Measurements from ENCODE around the gene SPECC1L. TPM values are rescaled to one million over a fixed set of nuclear protein-coding genes. Genes with fewer than 3 reads are reported as not detected.
"Not testable (repeated sequence)": the region's sequence is repeated elsewhere in the genome, so short reads cannot be mapped to it uniquely, and the experiment has no call there.

The SPECC1L gene
- total RNA-seq, 1 donor from 2014 or later, result 29.9 TPM

GRCh38 chr22:24264329-24264896 is 6.2 kb upstream of the SPECC1L start:
- H3K27me3 ChIP-seq (ENCODE audit: control insufficient read depth, insufficient read depth, low read length); H3K36me3 ChIP-seq (ENCODE audit: control insufficient read depth, insufficient read depth, low read length); DNase-seq (ENCODE audit: low read depth); H3K4me3 ChIP-seq (ENCODE audit: low read depth, low read length): not testable (repeated sequence)

GRCh38 chr22:24265734-24266133 is 4.9 kb upstream of the SPECC1L start:
- TF ChIP-seq, protein P1, sequence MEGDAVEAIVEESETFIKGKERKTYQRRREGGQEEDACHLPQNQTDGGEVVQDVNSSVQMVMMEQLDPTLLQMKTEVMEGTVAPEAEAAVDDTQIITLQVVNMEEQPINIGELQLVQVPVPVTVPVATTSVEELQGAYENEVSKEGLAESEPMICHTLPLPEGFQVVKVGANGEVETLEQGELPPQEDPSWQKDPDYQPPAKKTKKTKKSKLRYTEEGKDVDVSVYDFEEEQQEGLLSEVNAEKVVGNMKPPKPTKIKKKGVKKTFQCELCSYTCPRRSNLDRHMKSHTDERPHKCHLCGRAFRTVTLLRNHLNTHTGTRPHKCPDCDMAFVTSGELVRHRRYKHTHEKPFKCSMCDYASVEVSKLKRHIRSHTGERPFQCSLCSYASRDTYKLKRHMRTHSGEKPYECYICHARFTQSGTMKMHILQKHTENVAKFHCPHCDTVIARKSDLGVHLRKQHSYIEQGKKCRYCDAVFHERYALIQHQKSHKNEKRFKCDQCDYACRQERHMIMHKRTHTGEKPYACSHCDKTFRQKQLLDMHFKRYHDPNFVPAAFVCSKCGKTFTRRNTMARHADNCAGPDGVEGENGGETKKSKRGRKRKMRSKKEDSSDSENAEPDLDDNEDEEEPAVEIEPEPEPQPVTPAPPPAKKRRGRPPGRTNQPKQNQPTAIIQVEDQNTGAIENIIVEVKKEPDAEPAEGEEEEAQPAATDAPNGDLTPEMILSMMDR (IDR thresholded peaks at IDR 0.05; ENCODE audit: insufficient read depth, low read length, poor library complexity, severe bottlenecking), result no peak
- no peaks in the 10 kb centered on the region for H3K27me3 ChIP-seq (ENCODE audit: control insufficient read depth, insufficient read depth, low read length)
- H3K4me3 ChIP-seq (ENCODE audit: low read depth, low read length), result no peak overlapping the region
- no peak for DNase-seq (ENCODE audit: low read depth)
- H3K36me3 ChIP-seq (ENCODE audit: control insufficient read depth, insufficient read depth, low read length), result no peaks in the 10 kb centered on the region

DNA sequence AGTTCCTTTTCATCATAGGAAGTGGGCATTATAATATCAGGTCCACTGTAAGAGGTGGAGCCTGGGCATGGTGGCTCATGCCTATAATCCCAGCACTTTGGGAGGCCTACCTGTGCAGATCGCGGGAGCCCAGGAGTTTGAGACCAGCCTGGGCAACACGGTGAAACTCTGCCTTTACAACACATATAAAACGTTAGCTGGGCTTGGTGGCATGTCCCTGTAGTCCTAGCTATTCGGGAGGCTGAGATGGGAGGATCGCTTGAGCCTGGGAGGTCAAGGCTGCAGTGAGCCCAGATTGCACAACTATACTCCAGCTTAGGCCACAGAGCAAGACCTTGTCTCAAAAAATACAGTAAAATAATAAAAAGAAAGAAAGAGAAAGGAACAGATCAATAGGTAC is 4.1 kb upstream of the SPECC1L start:
- DNase-seq (ENCODE audit: low read depth); H3K4me3 ChIP-seq (ENCODE audit: low read depth, low read length); H3K27me3 ChIP-seq (ENCODE audit: control insufficient read depth, insufficient read depth, low read length); H3K36me3 ChIP-seq (ENCODE audit: control insufficient read depth, insufficient read depth, low read length): not testable (repeated sequence)

- TF ChIP-seq, protein P1 (IDR thresholded peaks at IDR 0.05; ENCODE audit: insufficient read depth, low read length, poor library complexity, severe bottlenecking), result no peak
- peak overlapping the region; percentile 77 for H3K4me3 ChIP-seq (ENCODE audit: low read depth, low read length)
- DNase-seq (ENCODE audit: low read depth), result no peak
- H3K36me3 ChIP-seq (ENCODE audit: control insufficient read depth, insufficient read depth, low read length), result no peaks in the 10 kb centered on the region
- no peaks in the 10 kb centered on the region for H3K27me3 ChIP-seq (ENCODE audit: control insufficient read depth, insufficient read depth, low read length)
Measured at GRCh38 chr22:24271386-24271854, 789 bp downstream of the SPECC1L start.

GRCh38 chr22:24273031-24273430 is 2.4 kb downstream of the SPECC1L start:
- H3K27me3 ChIP-seq (ENCODE audit: control insufficient read depth, insufficient read depth, low read length); H3K36me3 ChIP-seq (ENCODE audit: control insufficient read depth, insufficient read depth, low read length); H3K4me3 ChIP-seq (ENCODE audit: low read depth, low read length); DNase-seq (ENCODE audit: low read depth): not testable (repeated sequence)

- H3K36me3 ChIP-seq (ENCODE audit: control insufficient read depth, insufficient read depth, low read length); H3K27me3 ChIP-seq (ENCODE audit: control insufficient read depth, insufficient read depth, low read length); DNase-seq (ENCODE audit: low read depth); H3K4me3 ChIP-seq (ENCODE audit: low read depth, low read length): not testable (repeated sequence)
Measured at GRCh38 chr22:24273906-24274305, 3.3 kb downstream of the SPECC1L start.

GRCh38 chr22:24274696-24275405 is 4.2 kb downstream of the SPECC1L start:
- H3K27me3 ChIP-seq (ENCODE audit: control insufficient read depth, insufficient read depth, low read length); DNase-seq (ENCODE audit: low read depth); H3K36me3 ChIP-seq (ENCODE audit: control insufficient read depth, insufficient read depth, low read length); H3K4me3 ChIP-seq (ENCODE audit: low read depth, low read length): not testable (repeated sequence)

DNA sequence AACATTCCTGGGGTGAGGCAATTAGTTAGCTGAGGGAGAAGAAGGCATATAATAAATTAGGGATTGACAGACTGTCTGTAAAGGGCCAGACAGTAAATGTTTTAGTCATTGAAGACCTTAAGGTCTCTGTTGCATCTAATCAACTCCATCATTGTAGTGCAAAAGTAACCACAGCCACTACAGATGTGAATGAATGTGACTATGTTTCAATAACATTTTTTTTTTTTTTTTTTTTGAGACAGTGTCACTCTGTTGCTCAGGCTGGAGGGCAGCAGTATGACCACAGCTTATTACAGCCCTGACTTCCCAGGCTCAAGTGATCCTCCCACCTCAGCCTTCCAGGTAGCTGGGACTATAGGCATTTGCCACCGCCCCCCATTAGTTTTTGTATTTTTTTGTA is 9.7 kb downstream of the SPECC1L start:
- not testable (repeated sequence) for H3K4me3 ChIP-seq (ENCODE audit: low read depth, low read length); H3K27me3 ChIP-seq (ENCODE audit: control insufficient read depth, insufficient read depth, low read length); H3K36me3 ChIP-seq (ENCODE audit: control insufficient read depth, insufficient read depth, low read length); DNase-seq (ENCODE audit: low read depth)

- Histone ChIP-seq H3K4me3 (ENCODE audit: low read depth, low read length) (no peak overlapping the region), H3K27me3 (ENCODE audit: control insufficient read depth, insufficient read depth, low read length) (no peaks in the 10 kb centered on the region), H3K36me3 (ENCODE audit: control insufficient read depth, insufficient read depth, low read length) (no peaks in the 10 kb centered on the region)
- no peak for DNase-seq (ENCODE audit: low read depth)
- TF ChIP-seq, protein P1 (IDR thresholded peaks at IDR 0.05; ENCODE audit: insufficient read depth, low read length, poor library complexity, severe bottlenecking), result no peak
Measured at GRCh38 chr22:24282401-24282800, 11.8 kb downstream of the SPECC1L start.
